HepG2 (cell line): ENCODE data around the gene JPH3. TPM values are rescaled to one million over a fixed set of nuclear protein-coding genes. Genes with fewer than 3 reads are reported as not detected.
A peak's percentile ranks its signal among the peaks of the same experiment; 100 is the strongest.

ENCODE experiments used
- ATAC-seq: fragments of 200-7000 bp; cut with Tn5 transposase; 3 replicates; pipeline ENCODE4 v1.9.1; 2020; ENCODE audit warnings: mild to moderate bottlenecking, moderate library complexity
- BruUV-seq: library from RNA; stranded (reverse); fragments of 400-500 nt; replicated peaks from 2 replicates; lab custom pipeline; 2021; lab: Mats Ljungman, UMichigan
- CTCF ChIA-PET: fragments of 300-600 bp; formaldehyde crosslinking; extraction: SDS; loops from one replicate; lab custom pipeline; 2021; ENCODE audit warnings: low total read pairs, inconsistent platforms, low intra/inter-chr PET ratio; lab: Yijun Ruan, JAX
- POLR2A ChIA-PET: fragments of 350-600 bp; sonication (Branson Sonifier 250); formaldehyde crosslinking; loops from one replicate; lab custom pipeline; 2020; ENCODE audit warnings: antibody characterized with exemption, inconsistent platforms; lab: Yijun Ruan, JAX
- DNase-seq: peaks from one replicate; pipeline ENCODE4 v3.0.0-alpha.2; 2015; ENCODE audit warnings: low spot score
- FAIRE-seq: peaks from 3 replicates; lab custom pipeline; 2011; peaks lifted over from hg19 to GRCh38; lab: Jason Lieb, UNC
- H2AFZ ChIP-seq: one replicate; pipeline ENCODE4 v1.6.1; 2011; ENCODE audit warnings: low read length, inconsistent platforms
- H3K27ac ChIP-seq: fragments of 300-600 bp; 3 replicates; pipeline ENCODE4 v1.8.0; 2011; ENCODE audit warnings: mixed run types, mild to moderate bottlenecking, mixed read lengths, low read length, inconsistent platforms; ENCODE audit not compliant: insufficient read depth; ENCODE audit errors: extremely low read length
- H3K27me3 ChIP-seq, 2 experiments: fragments of 200-600 bp in 1 of 2; 2 replicates in 1 of 2; 3 replicates in 1 of 2; pipeline versions ENCODE4 v1.6.0 to v1.8.0; 2011; ENCODE audit warnings: low read length in 2 of 2, mild to moderate bottlenecking in 2 of 2, moderate library complexity in 2 of 2, inconsistent platforms in 1 of 2; ENCODE audit not compliant: insufficient read depth in 2 of 2, control insufficient read depth in 1 of 2
- H3K36me3 ChIP-seq, 2 experiments: fragments of 200-600 bp in 1 of 2; replicated peaks in 1 of 2; 2 replicates in 1 of 2; 3 replicates in 1 of 2; pipeline versions ENCODE4 v1.5.1 to v1.8.0; 2011; ENCODE audit warnings: low read length in 2 of 2, inconsistent platforms in 1 of 2; ENCODE audit not compliant: insufficient read depth in 2 of 2, control insufficient read depth in 1 of 2
- H3K4me1 ChIP-seq: 2 replicates; pipeline ENCODE4 v1.5.1; 2012; ENCODE audit warnings: low read length, inconsistent platforms; ENCODE audit not compliant: insufficient read depth
- H3K4me2 ChIP-seq: 2 replicates; pipeline ENCODE4 v1.6.0; 2011; ENCODE audit warnings: low read depth, low read length, inconsistent platforms
- H3K4me3 ChIP-seq, 3 experiments: fragments of 200-600 bp in 1 of 3; sonication (generic), shearing (Covaris generic) in 1 of 3; replicated peaks in 1 of 3; 2 replicates each; pipeline ENCODE4 v1.5.1; 2011 to 2016; ENCODE audit warnings: low read length in 3 of 3, inconsistent platforms in 2 of 3, low read depth in 2 of 3, mild to moderate bottlenecking in 2 of 3, control low read depth in 1 of 3, mixed read lengths in 1 of 3; ENCODE audit not compliant: insufficient read depth in 1 of 3
- H3K79me2 ChIP-seq: one replicate; pipeline ENCODE4 v1.6.1; 2011; ENCODE audit warnings: low read length, inconsistent platforms; ENCODE audit not compliant: insufficient read depth
- H3K9ac ChIP-seq: 2 replicates; pipeline ENCODE4 v1.6.0; 2011; ENCODE audit warnings: mild to moderate bottlenecking, low read depth, low read length, inconsistent platforms; ENCODE audit not compliant: insufficient read depth
- H3K9me3 ChIP-seq: 2 replicates; pipeline ENCODE4 v1.5.1; 2012; ENCODE audit warnings: mild to moderate bottlenecking, low read length
- H4K20me1 ChIP-seq: 2 replicates; pipeline ENCODE4 v1.6.0; 2011; ENCODE audit warnings: inconsistent platforms, mild to moderate bottlenecking, low read length, moderate library complexity; ENCODE audit not compliant: insufficient read depth
- BHLHE40 ChIP-seq: IDR thresholded peaks from 2 replicates; pipeline ENCODE4 v1.6.1; 2011; ENCODE audit warnings: low read length, improper control_type of control experiment
- CCDC6 ChIP-seq: sonication (generic); formaldehyde crosslinking; IDR thresholded peaks from 2 replicates; pipeline ENCODE4 v1.8.1; 2022; ENCODE audit warnings: mild to moderate bottlenecking, missing genetic modification reagents, moderate library complexity
- CREB1 ChIP-seq, 2 experiments: fragments of 450-650 bp in 1 of 2; IDR thresholded peaks; 2 replicates each; pipeline ENCODE4 v1.6.1; 2016 to 2017; ENCODE audit warnings: control low read depth in 1 of 2, mild to moderate bottlenecking in 1 of 2, missing compliant biosample characterization in 1 of 2, missing genetic modification characterization in 1 of 2
- HNRNPLL ChIP-seq: fragments of 200-400 bp; formaldehyde crosslinking; IDR thresholded peaks from 2 replicates; pipeline ENCODE4 v1.6.1; 2017; ENCODE audit warnings: mild to moderate bottlenecking, low read depth, low read length; ENCODE audit not compliant: poor library complexity, severe bottlenecking
- ISX ChIP-seq: sonication (generic); formaldehyde crosslinking; conservative IDR thresholded peaks from 2 replicates; pipeline ENCODE4 v1.5.0; 2020; ENCODE audit warnings: missing genetic modification reagents
- NAIF1 ChIP-seq: sonication (generic); formaldehyde crosslinking; IDR thresholded peaks from 2 replicates; pipeline ENCODE4 v1.5.0; 2020; ENCODE audit warnings: mild to moderate bottlenecking, missing genetic modification reagents, borderline replicate concordance
- SALL1 ChIP-seq: sonication (generic); formaldehyde crosslinking; IDR thresholded peaks from 2 replicates; pipeline ENCODE4 v1.8.0; 2022; ENCODE audit warnings: mild to moderate bottlenecking, missing genetic modification reagents
- SRSF9 ChIP-seq: fragments of 200-400 bp; formaldehyde crosslinking; IDR thresholded peaks from 2 replicates; pipeline ENCODE4 v1.6.1; 2018; ENCODE audit warnings: borderline replicate concordance, mild to moderate bottlenecking, low read depth, low read length; ENCODE audit not compliant: insufficient read depth, poor library complexity, severe bottlenecking
- SSRP1 ChIP-seq: IDR thresholded peaks from 2 replicates; pipeline ENCODE4 v1.6.1; 2016; ENCODE audit warnings: control low read depth
- TBP ChIP-seq: sonication (generic); formaldehyde crosslinking; IDR thresholded peaks from 2 replicates; pipeline ENCODE4 v1.5.0; 2020; ENCODE audit warnings: missing genetic modification reagents
- XRCC5 ChIP-seq: fragments of 200-400 bp; formaldehyde crosslinking; optimal IDR thresholded peaks from 2 replicates; pipeline ENCODE3; 2017; ENCODE audit warnings: mild to moderate bottlenecking, low read length
- ZMAT3 ChIP-seq: sonication (generic); formaldehyde crosslinking; conservative IDR thresholded peaks from 2 replicates; pipeline ENCODE4 v1.7.0; 2021; ENCODE audit warnings: missing genetic modification reagents
- ZMYM4 ChIP-seq: sonication (generic); formaldehyde crosslinking; IDR thresholded peaks from 2 replicates; pipeline ENCODE4 v1.8.1; 2023; ENCODE audit warnings: mild to moderate bottlenecking, missing genetic modification reagents
- ZNF431 ChIP-seq: sonication (generic); formaldehyde crosslinking; IDR thresholded peaks from 2 replicates; pipeline ENCODE4 v1.9.0; 2022; ENCODE audit warnings: missing genetic modification reagents, low read depth, mild to moderate bottlenecking, borderline replicate concordance
- ZNF432 ChIP-seq: sonication (generic); formaldehyde crosslinking; IDR thresholded peaks from 2 replicates; pipeline ENCODE4 v1.5.0; 2020; ENCODE audit warnings: missing genetic modification reagents, mild to moderate bottlenecking, borderline replicate concordance
- ZNF484 ChIP-seq: sonication (generic); formaldehyde crosslinking; IDR thresholded peaks from 2 replicates; pipeline ENCODE4 v1.5.1; 2020; ENCODE audit warnings: mild to moderate bottlenecking, low read depth, missing genetic modification reagents, borderline replicate concordance
- ZNF7 ChIP-seq: IDR thresholded peaks from 2 replicates; pipeline ENCODE4 v1.6.1; 2016; ENCODE audit warnings: missing biosample characterization, missing genetic modification reagents
- WGBS: methylation state at CpG from one replicate; pipeline ENCODE4 v1.1.6; 2017; ENCODE audit warnings: low lambda C conversion rate; 5-methylcytosine and 5-hydroxymethylcytosine counted together
- in situ Hi-C: cut with HindIII; loops from 2 replicates; pipeline ENCODE4 v1.10.0; 2017; ENCODE audit warnings: low pct_unique_long_range_greater_than_20kb; ENCODE audit not compliant: extremely low pct_ligation_motif_present
- intact Hi-C: fragments of 100-400 bp; cut with micrococcal nuclease; formaldehyde crosslinking; loops from one replicate; pipeline ENCODE4 v1.10.0; 2022; ENCODE audit not compliant: unreplicated experiment
- polyA plus RNA-seq, 8 experiments: library from polyadenylated mRNA; depleted of rRNA in 3 of 8; stranded (reverse) in 7 of 8; unstranded in 1 of 8; fragments of >200 nt; fragmentation: Illumina TruSeq in 4 of 8; extraction: Trizol in 4 of 8; gene quantifications; 2 replicates each; pipeline versions ENCODE4 v1.2.1 to v1.2.3, GENCODE V29; 2011 to 2016; ENCODE audit warnings: low read depth in 4 of 8, missing spikeins in 1 of 8, mixed read lengths in 1 of 8; ENCODE audit not compliant: insufficient read depth in 1 of 8
- total RNA-seq, 5 experiments: library from RNA; depleted of rRNA; stranded (reverse); fragments of >200 nt; fragmentation: Illumina TruSeq; extraction: Trizol; gene quantifications; 2 replicates each; pipeline ENCODE4 v1.2.3, GENCODE V29; 2016; ENCODE audit warnings: low read depth in 1 of 5
- TF ChIP-seq, protein P1 (sequence below): IDR thresholded peaks from 2 replicates; pipeline ENCODE4 v1.6.1; 2016; ENCODE audit warnings: missing biosample characterization, missing genetic modification reagents, low read depth
- TF ChIP-seq, protein P2 (sequence below): sonication (generic); formaldehyde crosslinking; IDR thresholded peaks from 2 replicates; pipeline ENCODE4 v1.8.0; 2022; ENCODE audit warnings: missing genetic modification reagents, mild to moderate bottlenecking, borderline replicate concordance
- TF ChIP-seq, protein P3 (sequence below): sonication (generic); formaldehyde crosslinking; IDR thresholded peaks from 2 replicates; pipeline ENCODE4 v1.5.0; 2020; ENCODE audit warnings: mild to moderate bottlenecking, missing genetic modification reagents

JPH3 gene
- total and polyA plus RNA-seq, 2 of the 13 experiments (the other 11 are each of a cell fraction or from before 2014, with no cell fraction given): not detected

- in situ Hi-C loops: no loop called here
- no peaks in the 10 kb centered on the region for H3K79me2 ChIP-seq
- TF ChIP-seq SALL1 (CRISPR knock-in tag) (peak; percentile 96), SSRP1 (CRISPR knock-in tag) (no peak), ISX (CRISPR knock-in tag) (0 out of 2 replicates have a peak, but pooled peaks have one; percentile 30), NAIF1 (CRISPR knock-in tag) (peak; percentile 35; the same call in 1 of the 2 replicates), ZNF484 (CRISPR knock-in tag) (no peak), ZNF431 (CRISPR knock-in tag) (peak; percentile 29; the same call in 1 of the 2 replicates), BHLHE40 (no peak), ZMAT3 (peak; percentile 78), ZNF7 (CRISPR knock-in tag) (peak; percentile 41; the same call in 1 of the 2 replicates), CCDC6 (CRISPR knock-in tag) (peak; percentile 50; the same call in 1 of the 2 replicates), SRSF9 (no peak), XRCC5 (peak; percentile 71), TBP (CRISPR knock-in tag) (no peak), ZMYM4 (CRISPR knock-in tag) (peak; percentile 46; the same call in 1 of the 2 replicates), HNRNPLL (no peak), ZNF432 (no peak), CREB1 (IDR thresholded peaks at IDR 0.05) (no peak), CREB1 (CRISPR knock-in tag; IDR thresholded peaks at IDR 0.05) (no peak)
- TF ChIP-seq, protein P1, sequence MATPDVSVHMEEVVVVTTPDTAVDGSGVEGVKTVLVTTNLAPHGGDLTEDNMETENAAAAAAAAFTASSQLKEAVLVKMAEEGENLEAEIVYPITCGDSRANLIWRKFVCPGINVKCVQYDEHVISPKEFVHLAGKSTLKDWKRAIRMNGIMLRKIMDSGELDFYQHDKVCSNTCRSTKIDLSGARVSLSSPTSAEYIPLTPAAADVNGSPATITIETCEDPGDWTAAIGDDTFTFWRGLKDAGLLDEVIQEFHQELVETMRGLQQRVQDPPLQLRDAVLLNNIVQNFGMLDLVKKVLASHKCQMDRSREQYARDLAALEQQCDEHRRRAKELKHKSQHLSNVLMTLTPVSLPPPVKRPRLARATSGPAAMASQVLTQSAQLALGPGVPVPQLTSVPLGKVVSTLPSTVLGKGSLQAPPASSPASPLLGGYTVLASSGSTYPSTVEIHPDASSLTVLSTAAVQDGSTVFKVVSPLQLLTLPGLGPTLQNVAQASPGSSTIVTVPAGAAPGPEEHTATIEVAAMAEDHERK (CRISPR knock-in tag): no peak
- TF ChIP-seq, protein P2, sequence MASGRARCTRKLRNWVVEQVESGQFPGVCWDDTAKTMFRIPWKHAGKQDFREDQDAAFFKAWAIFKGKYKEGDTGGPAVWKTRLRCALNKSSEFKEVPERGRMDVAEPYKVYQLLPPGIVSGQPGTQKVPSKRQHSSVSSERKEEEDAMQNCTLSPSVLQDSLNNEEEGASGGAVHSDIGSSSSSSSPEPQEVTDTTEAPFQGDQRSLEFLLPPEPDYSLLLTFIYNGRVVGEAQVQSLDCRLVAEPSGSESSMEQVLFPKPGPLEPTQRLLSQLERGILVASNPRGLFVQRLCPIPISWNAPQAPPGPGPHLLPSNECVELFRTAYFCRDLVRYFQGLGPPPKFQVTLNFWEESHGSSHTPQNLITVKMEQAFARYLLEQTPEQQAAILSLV: 0 out of 2 replicates have a peak, but pooled peaks have one; percentile 84
- TF ChIP-seq, protein P3, sequence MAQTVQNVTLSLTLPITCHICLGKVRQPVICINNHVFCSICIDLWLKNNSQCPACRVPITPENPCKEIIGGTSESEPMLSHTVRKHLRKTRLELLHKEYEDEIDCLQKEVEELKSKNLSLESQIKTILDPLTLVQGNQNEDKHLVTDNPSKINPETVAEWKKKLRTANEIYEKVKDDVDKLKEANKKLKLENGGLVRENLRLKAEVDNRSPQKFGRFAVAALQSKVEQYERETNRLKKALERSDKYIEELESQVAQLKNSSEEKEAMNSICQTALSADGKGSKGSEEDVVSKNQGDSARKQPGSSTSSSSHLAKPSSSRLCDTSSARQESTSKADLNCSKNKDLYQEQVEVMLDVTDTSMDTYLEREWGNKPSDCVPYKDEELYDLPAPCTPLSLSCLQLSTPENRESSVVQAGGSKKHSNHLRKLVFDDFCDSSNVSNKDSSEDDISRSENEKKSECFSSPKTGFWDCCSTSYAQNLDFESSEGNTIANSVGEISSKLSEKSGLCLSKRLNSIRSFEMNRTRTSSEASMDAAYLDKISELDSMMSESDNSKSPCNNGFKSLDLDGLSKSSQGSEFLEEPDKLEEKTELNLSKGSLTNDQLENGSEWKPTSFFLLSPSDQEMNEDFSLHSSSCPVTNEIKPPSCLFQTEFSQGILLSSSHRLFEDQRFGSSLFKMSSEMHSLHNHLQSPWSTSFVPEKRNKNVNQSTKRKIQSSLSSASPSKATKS: no peak
Measured at GRCh38 chr16:87608400-87608985, 6.2 kb downstream of the JPH3 start.

More at GRCh38 chr16:87608400-87608985, 6.2 kb downstream of the JPH3 start:
- Histone ChIP-seq H3K4me2 (no peak overlapping the region), H3K27ac (no peak overlapping the region), H3K27me3 (peaks cover 16 to 73% of the 10 kb centered on the region in 2 experiments), H2AFZ (no peak overlapping the region), H4K20me1 (peaks cover 8% of the 10 kb centered on the region), H3K9me3 (no peaks in the 10 kb centered on the region), H3K4me3 (no peak overlapping the region), H3K4me1 (no peaks in the 10 kb centered on the region), H3K36me3 (no peaks in the 10 kb centered on the region), H3K9ac (no peak overlapping the region)
- DNase-seq (peak; percentile 48), FAIRE-seq (peak; percentile 55), ATAC-seq (peak; percentile 74)
- intact Hi-C loops: loop anchor here (10.0 kb wide), 1 partner anchor 56 kb away; no protein-coding TSS in a partner anchor
- BruUV-seq: no TSS peak
- CTCF ChIA-PET: no interaction called here
- 17% methylated on average over 18 of the region's 20 CpGs for WGBS
- POLR2A ChIA-PET: no interaction called here
